Ishikawa (cell line): ENCODE data around the gene SGPP1.

ENCODE experiments used
- CREB1 ChIP-seq: IDR thresholded peaks from 2 replicates; pipeline ENCODE4 v1.6.1; 2012; ENCODE audit warnings: low read depth
- EGR1 ChIP-seq: IDR thresholded peaks from 2 replicates; pipeline ENCODE4 v1.6.1; 2012
- EP300 ChIP-seq: IDR thresholded peaks from 2 replicates; pipeline ENCODE4 v1.6.1; 2012; ENCODE audit warnings: borderline replicate concordance
- FOXM1 ChIP-seq: IDR thresholded peaks from 2 replicates; pipeline ENCODE4 v1.6.1; 2012; ENCODE audit warnings: low read depth, borderline replicate concordance
- RAD21 ChIP-seq: IDR thresholded peaks from 2 replicates; pipeline ENCODE4 v1.6.1; 2012; ENCODE audit warnings: low read depth
- TAF1 ChIP-seq: IDR thresholded peaks from 2 replicates; pipeline ENCODE4 v1.6.1; 2012; ENCODE audit warnings: low read depth, mild to moderate bottlenecking
- TCF12 ChIP-seq: IDR thresholded peaks from 2 replicates; pipeline ENCODE4 v1.6.1; 2012; ENCODE audit warnings: low read depth
- YY1 ChIP-seq: IDR thresholded peaks from 2 replicates; pipeline ENCODE4 v1.6.1; 2012; ENCODE audit warnings: low read depth
- TF ChIP-seq, protein P1 (sequence below): IDR thresholded peaks from 2 replicates; pipeline ENCODE4 v1.6.1; 2012

DNA sequence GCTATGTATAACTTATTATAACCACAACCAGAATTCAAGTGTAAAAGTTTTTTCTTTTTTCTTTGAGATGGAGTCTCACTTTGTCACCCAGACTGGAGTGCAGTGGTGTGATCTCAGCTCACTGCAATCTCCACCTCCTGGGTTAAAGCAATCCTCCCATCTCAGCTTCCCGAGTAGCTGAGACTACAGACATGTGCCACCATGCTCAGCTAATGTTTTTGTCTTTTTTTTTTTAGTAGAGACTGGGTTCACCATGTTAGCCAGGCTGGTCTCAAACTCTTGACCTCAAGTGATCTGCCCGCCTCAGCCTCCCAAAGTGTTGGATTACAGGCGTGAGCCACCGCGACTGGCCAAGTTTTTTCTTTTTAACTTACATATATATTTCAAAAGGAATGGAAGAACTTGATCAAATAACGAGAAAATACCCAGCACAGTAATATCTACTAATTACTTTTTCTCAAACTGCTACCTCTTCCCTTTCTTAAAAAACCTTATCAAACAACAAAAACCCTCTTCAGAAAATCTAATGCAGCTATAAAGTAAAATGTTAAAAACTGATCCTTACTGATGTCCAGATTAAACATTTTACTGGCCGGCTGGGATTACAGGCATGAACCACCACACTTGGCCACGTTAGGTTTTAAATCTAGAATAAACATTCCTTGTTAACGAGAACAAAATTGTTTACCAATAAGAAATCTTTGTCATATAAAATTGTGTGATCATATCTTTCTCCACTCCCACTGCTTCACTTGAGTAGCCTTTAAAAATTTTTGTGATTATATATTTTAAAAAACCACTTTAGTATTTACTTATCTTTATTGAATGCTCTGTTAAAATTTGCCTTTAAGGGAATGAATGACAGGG is 44.9 kb downstream of the SGPP1 start:
- TF ChIP-seq CREB1 (no peak), EGR1 (no peak), FOXM1 (no peak), TCF12 (no peak), YY1 (no peak), RAD21 (no peak), EP300 (no peak), TAF1 (no peak)
- TF ChIP-seq, protein P1, sequence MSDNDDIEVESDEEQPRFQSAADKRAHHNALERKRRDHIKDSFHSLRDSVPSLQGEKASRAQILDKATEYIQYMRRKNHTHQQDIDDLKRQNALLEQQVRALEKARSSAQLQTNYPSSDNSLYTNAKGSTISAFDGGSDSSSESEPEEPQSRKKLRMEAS, result no peak
